ENCODE data around the gene TRIM34.

- TF ChIP-seq CTCF (IDR thresholded peaks at IDR 0.05) (no peak), POLR2AphosphoS5 (IDR thresholded peaks at IDR 0.05) (no peak)
Observed at GRCh38 chr11:5688482-5688881, 63.7 kb downstream of the TRIM34 start.
